C1 segment of cervical spinal cord (tissue), 14 donors: ENCODE results near the gene ARHGAP30.
"Not testable (repeated sequence)": the region's sequence is repeated elsewhere in the genome, so short reads cannot be mapped to it uniquely, and the experiment has no call there.

Experiments
- DNase-seq, 14 donors: peaks; one replicate each; lab custom pipeline; 2025; lab: John Stamatoyannopoulos, UW

Gene ARHGAP30, protein sequence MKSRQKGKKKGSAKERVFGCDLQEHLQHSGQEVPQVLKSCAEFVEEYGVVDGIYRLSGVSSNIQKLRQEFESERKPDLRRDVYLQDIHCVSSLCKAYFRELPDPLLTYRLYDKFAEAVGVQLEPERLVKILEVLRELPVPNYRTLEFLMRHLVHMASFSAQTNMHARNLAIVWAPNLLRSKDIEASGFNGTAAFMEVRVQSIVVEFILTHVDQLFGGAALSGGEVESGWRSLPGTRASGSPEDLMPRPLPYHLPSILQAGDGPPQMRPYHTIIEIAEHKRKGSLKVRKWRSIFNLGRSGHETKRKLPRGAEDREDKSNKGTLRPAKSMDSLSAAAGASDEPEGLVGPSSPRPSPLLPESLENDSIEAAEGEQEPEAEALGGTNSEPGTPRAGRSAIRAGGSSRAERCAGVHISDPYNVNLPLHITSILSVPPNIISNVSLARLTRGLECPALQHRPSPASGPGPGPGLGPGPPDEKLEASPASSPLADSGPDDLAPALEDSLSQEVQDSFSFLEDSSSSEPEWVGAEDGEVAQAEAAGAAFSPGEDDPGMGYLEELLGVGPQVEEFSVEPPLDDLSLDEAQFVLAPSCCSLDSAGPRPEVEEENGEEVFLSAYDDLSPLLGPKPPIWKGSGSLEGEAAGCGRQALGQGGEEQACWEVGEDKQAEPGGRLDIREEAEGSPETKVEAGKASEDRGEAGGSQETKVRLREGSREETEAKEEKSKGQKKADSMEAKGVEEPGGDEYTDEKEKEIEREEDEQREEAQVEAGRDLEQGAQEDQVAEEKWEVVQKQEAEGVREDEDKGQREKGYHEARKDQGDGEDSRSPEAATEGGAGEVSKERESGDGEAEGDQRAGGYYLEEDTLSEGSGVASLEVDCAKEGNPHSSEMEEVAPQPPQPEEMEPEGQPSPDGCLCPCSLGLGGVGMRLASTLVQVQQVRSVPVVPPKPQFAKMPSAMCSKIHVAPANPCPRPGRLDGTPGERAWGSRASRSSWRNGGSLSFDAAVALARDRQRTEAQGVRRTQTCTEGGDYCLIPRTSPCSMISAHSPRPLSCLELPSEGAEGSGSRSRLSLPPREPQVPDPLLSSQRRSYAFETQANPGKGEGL

DNA sequence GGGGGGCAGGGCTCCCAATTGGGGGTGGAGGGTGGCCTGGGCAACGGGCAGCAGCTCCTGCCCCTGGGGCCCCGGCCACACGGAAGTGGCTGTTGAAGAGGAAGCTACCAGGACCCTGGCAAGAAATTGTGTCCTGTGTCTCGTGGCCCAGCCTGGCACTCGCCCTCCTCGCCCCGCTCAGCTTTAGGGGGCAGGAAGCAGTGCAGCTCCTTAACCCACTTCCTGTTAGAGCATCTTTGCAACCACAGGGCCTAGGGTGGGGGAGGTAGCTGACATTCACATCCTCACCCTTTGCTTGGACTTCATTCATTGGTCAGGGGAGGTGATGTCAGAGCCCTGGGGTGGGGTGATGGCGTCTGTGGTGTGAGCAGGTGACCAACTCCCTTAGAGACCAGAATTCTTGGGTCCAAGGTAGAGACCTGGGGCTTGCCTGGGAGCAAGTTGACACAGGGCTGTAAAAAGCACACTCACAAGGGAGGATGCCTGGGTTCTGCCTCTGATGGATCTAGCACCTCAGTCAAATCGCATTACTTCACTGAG, at the start of gene ARHGAP30:
Gene ARHGAP30 (minus strand): TSS at position 161 of the 540 bp plus-strand sequence. CDS start 267 bp downstream, outside the sequence.
- peak in 11 of 14 donors; percentile 5 to 68 (median 55) for DNase-seq

DNA sequence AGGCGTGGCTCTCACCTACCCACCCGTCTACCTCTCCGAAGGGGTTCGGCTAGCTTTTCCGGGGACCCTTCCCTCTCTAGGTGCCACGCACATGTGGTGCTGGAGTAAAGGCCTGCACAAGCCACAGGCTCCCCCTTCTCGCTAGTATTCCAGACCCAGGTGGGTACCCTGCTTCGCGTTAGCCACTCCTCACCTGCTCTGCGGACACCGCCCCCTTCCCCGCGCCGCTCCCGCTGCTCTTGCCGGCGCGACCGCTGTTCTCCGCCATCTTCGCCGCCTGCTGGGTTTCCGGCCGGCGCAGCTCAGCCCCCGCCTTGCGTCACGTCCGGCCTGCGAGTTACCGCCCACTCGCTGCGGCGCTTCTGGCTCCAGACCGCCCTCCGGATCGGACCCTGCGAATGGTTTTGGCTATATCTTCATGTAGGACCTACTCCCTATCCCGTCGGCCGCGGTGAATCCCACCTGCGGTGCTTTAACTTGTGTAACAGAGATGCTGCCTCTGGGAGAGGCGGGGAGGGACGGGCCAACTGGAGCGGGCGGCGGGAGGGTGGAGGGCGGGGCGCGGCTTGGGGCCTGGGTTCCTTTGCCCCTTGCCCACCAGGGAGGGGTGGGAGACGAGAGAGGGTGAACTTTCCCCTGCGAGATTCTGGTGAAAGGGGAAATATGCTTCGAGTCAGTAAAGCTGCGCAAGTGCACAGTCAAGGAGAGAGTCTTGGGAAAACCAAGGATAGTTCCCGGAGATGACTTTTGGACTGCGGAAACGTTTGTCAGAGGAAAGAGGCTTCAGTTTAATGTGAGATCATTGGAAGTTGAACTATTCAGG, 48.3 kb upstream of the ARHGAP30 start, which contains the start of the genes NIT1 and PFDN2:
Gene NIT1 (plus strand): TSS at position 347 of the 823 bp plus-strand sequence. CDS start 72 bp downstream, at position 419.
Gene PFDN2 (minus strand): TSS at position 279 of the 823 bp plus-strand sequence. CDS start 11 bp downstream, at position 268.
- DNase-seq = peak; percentile 30 to 87 (median 78)

- not testable (repeated sequence) for DNase-seq
These were observed 46.3 kb upstream of the ARHGAP30 start for GRCh38 chr1:161115961-161116360.

DNA sequence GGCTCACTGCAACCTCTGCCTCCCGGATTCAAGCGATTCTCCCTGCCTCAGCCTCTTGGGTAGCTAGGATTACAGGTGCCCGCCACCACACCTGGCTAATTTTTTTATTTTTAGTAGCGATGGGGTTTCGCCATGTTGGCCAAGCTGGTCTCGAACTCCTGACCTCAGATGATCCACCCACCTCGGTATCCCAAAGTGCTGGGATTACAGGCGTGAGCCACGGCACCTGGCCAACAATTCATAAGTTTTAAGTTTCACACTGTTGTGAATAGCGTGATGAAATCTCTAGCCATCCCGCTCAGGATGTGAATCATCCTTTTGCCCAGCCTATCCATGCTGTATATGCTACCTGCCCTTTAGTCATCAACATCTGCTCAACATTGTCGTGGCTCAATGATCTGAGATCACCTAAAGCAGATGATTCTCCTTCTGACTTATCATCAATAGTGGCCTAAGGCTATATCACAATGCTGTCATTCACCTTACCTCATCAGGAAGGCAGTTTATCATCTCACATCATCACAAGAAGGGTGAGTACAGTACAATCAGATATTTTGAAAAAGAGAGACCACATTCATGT, 45.5 kb upstream of the ARHGAP30 start:
- no peak for DNase-seq

GRCh38 chr1:161114556-161114955, 44.9 kb upstream of the ARHGAP30 start:
- no peak for DNase-seq

DNA sequence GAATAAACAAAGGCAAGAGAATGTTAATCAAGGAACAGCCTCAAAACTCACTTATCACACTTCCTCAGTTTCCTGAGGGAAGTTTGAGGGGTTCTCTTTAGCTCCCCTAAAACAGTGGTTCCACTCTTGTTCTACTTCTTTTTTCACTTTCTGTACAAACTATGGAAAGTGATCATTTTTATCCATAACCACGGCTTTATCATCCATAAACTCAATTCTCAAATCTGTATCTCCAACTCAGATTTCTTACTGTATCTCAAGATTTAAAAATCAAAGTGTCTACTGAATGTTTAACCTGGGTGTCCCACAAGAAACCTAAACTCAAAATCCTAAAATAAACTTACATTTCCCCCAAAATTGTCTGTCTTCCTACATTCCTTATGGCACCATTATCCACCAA, 44.2 kb upstream of the ARHGAP30 start:
- no peak for DNase-seq

GRCh38 chr1:161111527-161111926, 41.8 kb upstream of the ARHGAP30 start:
- DNase-seq = no peak

DNA sequence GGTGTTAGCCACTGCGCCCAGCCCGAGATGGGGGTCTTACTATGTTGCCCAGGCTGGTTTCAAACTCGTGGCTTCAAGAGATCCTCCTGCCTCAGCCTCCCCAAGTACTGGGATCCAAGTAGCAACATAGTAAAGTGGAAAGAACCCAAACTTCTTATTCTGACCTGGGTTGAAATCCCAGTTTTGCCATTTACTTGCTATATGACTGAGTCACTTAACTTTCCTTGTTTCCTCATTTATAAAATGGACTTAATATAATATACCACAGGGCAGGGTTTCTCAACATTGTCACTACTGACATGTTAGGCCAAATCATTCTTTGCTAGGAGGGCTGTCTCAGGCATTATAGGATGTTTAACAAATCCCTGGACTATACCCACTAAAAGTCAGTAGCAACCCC, 41.4 kb upstream of the ARHGAP30 start:
- no peak for DNase-seq

DNA sequence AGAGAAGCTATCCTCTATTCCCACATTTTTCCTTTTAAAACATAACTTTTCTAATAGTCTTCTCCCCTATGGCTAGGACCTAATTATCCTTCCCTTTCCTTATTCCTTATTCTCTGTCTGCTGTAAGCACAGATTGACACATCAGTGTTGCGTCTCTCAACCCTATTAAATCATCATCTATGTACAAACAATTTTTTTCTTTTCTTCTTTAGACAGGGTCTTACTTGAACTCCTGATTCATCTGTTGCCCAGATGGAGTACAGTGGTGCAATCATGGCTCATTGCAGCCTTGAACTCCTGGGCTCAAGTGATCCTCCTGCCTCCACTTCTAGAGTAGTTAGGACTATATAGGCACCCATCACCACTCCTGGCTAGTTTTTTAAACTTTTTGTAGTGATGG, 36.7 kb upstream of the ARHGAP30 start:
- no peak for DNase-seq

DNA sequence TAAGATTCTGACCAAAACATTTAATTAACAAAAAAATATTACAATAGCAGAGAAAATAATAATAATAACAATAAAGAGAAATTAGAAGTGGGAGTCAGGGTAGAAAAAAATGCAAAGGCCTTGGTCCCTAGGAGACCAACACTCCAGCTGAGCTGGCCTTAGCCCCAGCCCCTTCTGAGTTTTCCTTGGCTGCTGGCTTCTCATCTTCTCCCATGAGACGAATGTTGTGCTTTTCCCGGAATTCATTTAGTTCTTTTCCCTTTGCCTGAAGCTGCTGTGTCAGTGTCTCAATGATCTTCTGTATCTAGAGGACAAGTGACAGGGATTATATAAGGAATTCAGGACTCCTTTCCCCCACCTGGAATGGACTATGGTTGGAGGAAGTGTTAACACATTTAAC, 30.9 kb upstream of the ARHGAP30 start:
- DNase-seq = no peak

- DNase-seq = peak in 1 of 14 donors; percentile 6
These were observed 29.6 kb upstream of the ARHGAP30 start for GRCh38 chr1:161099090-161099802.

- peak in 12 of 14 donors; percentile 13 to 87 (median 74) for DNase-seq
These were observed 28.7 kb upstream of the ARHGAP30 start, which contains the start of gene KLHDC9 for GRCh38 chr1:161098210-161099068. TSS of gene KLHDC9 (plus strand) at chr1:161098361. CDS start at chr1:161098536, 175 bp downstream.

- DNase-seq = no peak
These were observed 26.8 kb upstream of the ARHGAP30 start for GRCh38 chr1:161096530-161096929.

GRCh38 chr1:161096015-161096414, 26.3 kb upstream of the ARHGAP30 start:
- no peak for DNase-seq

GRCh38 chr1:161095230-161095629, 25.5 kb upstream of the ARHGAP30 start:
- DNase-seq = no peak

DNA sequence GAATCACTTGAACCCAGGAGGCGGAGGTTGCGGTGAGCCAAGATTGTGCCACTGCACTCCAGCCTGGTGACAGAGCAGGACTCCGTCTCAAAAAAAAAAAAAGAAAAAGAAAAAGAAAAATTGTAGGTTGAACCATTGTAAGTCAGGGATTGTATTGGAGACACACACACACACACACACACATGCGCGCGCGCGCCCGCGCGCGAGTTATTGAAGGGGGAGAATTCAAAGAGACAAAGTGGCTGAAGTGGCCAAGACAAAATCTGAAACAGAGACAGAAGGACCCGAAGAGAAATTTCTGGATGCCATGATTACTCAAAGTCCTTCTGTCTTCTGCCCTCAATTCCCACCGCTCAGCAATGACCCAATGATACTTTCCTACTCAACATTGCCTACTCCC, 24.8 kb upstream of the ARHGAP30 start:
- no peak for DNase-seq

GRCh38 chr1:161092621-161093028, 22.9 kb upstream of the ARHGAP30 start:
- DNase-seq = no peak

GRCh38 chr1:161091796-161092507, 22.3 kb upstream of the ARHGAP30 start:
- DNase-seq = no peak
